ENCODE data around the gene SMG5.

The SMG5 gene

GRCh38 chr1:156212833-156213643 lies 69.6 kb downstream of the SMG5 start, which contains the start of gene PMF1 (continued):
- TF ChIP-seq ZBTB10 (tag by site-specific recombination; IDR thresholded peaks at IDR 0.05) (peak; percentile 69; the same call in 1 of the 2 replicates), ZBTB21 (tag by site-specific recombination; IDR thresholded peaks at IDR 0.05) (peak; percentile 64), ZNF121 (tag by site-specific recombination; IDR thresholded peaks at IDR 0.05) (no peak), SCRT2 (tag by site-specific recombination; IDR thresholded peaks at IDR 0.05) (peak; percentile 97), ZNF391 (tag by site-specific recombination; IDR thresholded peaks at IDR 0.05; ENCODE audit: borderline replicate concordance, low read depth) (peak; percentile 22; the same call in 1 of the 2 replicates), ZSCAN23 (tag by site-specific recombination; IDR thresholded peaks at IDR 0.05) (no peak; the same call in 1 of the 2 replicates), ZNF202 (tag by site-specific recombination; IDR thresholded peaks at IDR 0.05; ENCODE audit: borderline replicate concordance) (no peak), MZF1 (tag by site-specific recombination; IDR thresholded peaks at IDR 0.05; ENCODE audit: borderline replicate concordance) (no peak), KLF8 (tag by site-specific recombination; IDR thresholded peaks at IDR 0.05) (peak; percentile 86), ZNF175 (tag by site-specific recombination; IDR thresholded peaks at IDR 0.05) (no peak), ZBTB48 (tag by site-specific recombination; IDR thresholded peaks at IDR 0.05) (no peak; the same call in 1 of the 2 replicates), ZFP41 (tag by site-specific recombination; IDR thresholded peaks at IDR 0.05; ENCODE audit: borderline replicate concordance) (no peak), ZNF37A (tag by site-specific recombination; IDR thresholded peaks at IDR 0.05) (no peak), HIC1 (tag by site-specific recombination; IDR thresholded peaks at IDR 0.05) (peak; percentile 97), ZNF548 (tag by site-specific recombination; IDR thresholded peaks at IDR 0.05) (no peak), ZFP69B (tag by site-specific recombination; IDR thresholded peaks at IDR 0.05) (peak; percentile 73), HOXD13 (CRISPR knock-in tag; IDR thresholded peaks at IDR 0.05; ENCODE audit: borderline replicate concordance) (no peak), ZNF23 (tag by site-specific recombination; IDR thresholded peaks at IDR 0.05; ENCODE audit: borderline replicate concordance) (no peak), ZNF626 (tag by site-specific recombination; IDR thresholded peaks at IDR 0.05) (no peak), ZNF704 (tag by site-specific recombination; IDR thresholded peaks at IDR 0.05) (no peak), GLIS2 (tag by site-specific recombination; IDR thresholded peaks at IDR 0.05) (no peak), ZNF350 (tag by site-specific recombination; IDR thresholded peaks at IDR 0.05) (no peak), ZNF433 (tag by site-specific recombination; IDR thresholded peaks at IDR 0.05; ENCODE audit: low read depth) (no peak), ZSCAN18 (tag by site-specific recombination; IDR thresholded peaks at IDR 0.05) (no peak), ZFP3 (tag by site-specific recombination; IDR thresholded peaks at IDR 0.05; ENCODE audit: low read depth) (no peak)
- TF ChIP-seq, protein P1, sequence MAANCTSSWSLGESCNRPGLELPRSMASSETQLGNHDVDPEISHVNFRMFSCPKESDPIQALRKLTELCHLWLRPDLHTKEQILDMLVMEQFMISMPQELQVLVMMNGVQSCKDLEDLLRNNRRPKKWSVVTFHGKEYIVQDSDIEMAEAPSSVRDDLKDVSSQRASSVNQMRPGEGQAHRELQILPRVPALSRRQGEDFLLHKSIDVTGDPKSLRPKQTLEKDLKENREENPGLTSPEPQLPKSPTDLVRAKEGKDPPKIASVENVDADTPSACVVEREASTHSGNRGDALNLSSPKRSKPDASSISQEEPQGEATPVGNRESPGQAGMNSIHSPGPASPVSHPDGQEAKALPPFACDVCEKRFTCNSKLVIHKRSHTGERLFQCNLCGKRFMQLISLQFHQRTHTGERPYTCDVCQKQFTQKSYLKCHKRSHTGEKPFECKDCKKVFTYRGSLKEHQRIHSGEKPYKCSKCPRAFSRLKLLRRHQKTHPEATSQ (tag by site-specific recombination; IDR thresholded peaks at IDR 0.05) = 0 out of 2 replicates have a peak, but pooled peaks have one; percentile 34
- TF ChIP-seq, protein P2, sequence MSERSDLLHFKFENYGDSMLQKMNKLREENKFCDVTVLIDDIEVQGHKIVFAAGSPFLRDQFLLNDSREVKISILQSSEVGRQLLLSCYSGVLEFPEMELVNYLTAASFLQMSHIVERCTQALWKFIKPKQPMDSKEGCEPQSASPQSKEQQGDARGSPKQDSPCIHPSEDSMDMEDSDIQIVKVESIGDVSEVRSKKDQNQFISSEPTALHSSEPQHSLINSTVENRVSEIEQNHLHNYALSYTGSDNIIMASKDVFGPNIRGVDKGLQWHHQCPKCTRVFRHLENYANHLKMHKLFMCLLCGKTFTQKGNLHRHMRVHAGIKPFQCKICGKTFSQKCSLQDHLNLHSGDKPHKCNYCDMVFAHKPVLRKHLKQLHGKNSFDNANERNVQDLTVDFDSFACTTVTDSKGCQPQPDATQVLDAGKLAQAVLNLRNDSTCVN (tag by site-specific recombination; optimal IDR thresholded peaks at IDR 0.05) = peak; percentile 67
- TF ChIP-seq, protein P3, sequence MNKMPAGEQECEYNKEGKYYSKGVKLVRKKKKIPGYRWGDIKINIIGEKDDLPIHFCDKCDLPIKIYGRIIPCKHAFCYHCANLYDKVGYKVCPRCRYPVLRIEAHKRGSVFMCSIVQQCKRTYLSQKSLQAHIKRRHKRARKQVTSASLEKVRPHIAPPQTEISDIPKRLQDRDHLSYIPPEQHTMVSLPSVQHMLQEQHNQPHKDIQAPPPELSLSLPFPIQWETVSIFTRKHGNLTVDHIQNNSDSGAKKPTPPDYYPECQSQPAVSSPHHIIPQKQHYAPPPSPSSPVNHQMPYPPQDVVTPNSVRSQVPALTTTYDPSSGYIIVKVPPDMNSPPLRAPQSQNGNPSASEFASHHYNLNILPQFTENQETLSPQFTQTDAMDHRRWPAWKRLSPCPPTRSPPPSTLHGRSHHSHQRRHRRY (tag by site-specific recombination; IDR thresholded peaks at IDR 0.05) = no peak

All from HEK293 (cell line).